Testis (tissue), 2 donors: ENCODE data around the gene MIGA2.

Experiments
- CTCF ChIP-seq, 3 experiments: fragments of 450-650 bp in 2 of 3; fragments of 200-600 bp in 1 of 3; sonication (generic) in 1 of 3; IDR thresholded peaks; one replicate each; pipeline ENCODE4 v1.5.1; 2016 to 2019; ENCODE audit warnings: antibody characterized with exemption in 3 of 3, mild to moderate bottlenecking in 2 of 3, moderate library complexity in 1 of 3
- POLR2A ChIP-seq: fragments of 450-650 bp; IDR thresholded peaks from one replicate; pipeline ENCODE4 v1.6.1; 2017; ENCODE audit warnings: antibody characterized with exemption, mild to moderate bottlenecking, moderate library complexity

- TF ChIP-seq CTCF (IDR thresholded peaks at IDR 0.05) (no peak), POLR2A (no peak)
Measured at GRCh38 chr9:129054163-129054851, 17.9 kb downstream of the MIGA2 start.
